Measurements from ENCODE around the gene FOXR1. TPM values are rescaled to one million over a fixed set of nuclear protein-coding genes. Genes with fewer than 3 reads are reported as not detected.
"Not testable (repeated sequence)": the region's sequence is repeated elsewhere in the genome, so short reads cannot be mapped to it uniquely, and the experiment has no call there.

FOXR1 gene
- total RNA-seq, 4 donors from 2014 or later, result not detected

GRCh38 chr11:118979434-118979833, 7.9 kb downstream of the FOXR1 start:
- TF ChIP-seq POLR2A (IDR thresholded peaks at IDR 0.05) (no peak), CTCF (IDR thresholded peaks at IDR 0.05) (no peak), EP300 (IDR thresholded peaks at IDR 0.05) (no peak), POLR2AphosphoS5 (IDR thresholded peaks at IDR 0.05) (no peak)
- Histone ChIP-seq H3K27ac (no peak overlapping the region), H3K4me1 (peaks cover 9% of the 10 kb centered on the region), H3K27me3 (no peaks in the 10 kb centered on the region), H3K9me3 (no peaks in the 10 kb centered on the region), H3K36me3 (no peaks in the 10 kb centered on the region), H3K4me3 (no peak overlapping the region)
- no peak for DNase-seq (ENCODE audit: low spot score in 2 of 2)
- 58% methylated on average over 9 of the region's 9 CpGs for WGBS

- DNase-seq (ENCODE audit: low spot score in 2 of 2), result no peak
- Histone ChIP-seq H3K4me3 (no peak overlapping the region), H3K9me3 (no peaks in the 10 kb centered on the region), H3K4me1 (peaks cover 9% of the 10 kb centered on the region), H3K27ac (no peak overlapping the region), H3K27me3 (no peaks in the 10 kb centered on the region), H3K36me3 (no peaks in the 10 kb centered on the region)
- 27% methylated on average over 17 of the region's 21 CpGs for WGBS
- TF ChIP-seq CTCF (IDR thresholded peaks at IDR 0.05) (no peak), EP300 (IDR thresholded peaks at IDR 0.05) (no peak)
Observed at GRCh38 chr11:118980191-118980881, 8.8 kb downstream of the FOXR1 start.

- WGBS, result 59% methylated on average over 8 of the region's 8 CpGs
- not testable (repeated sequence) for H3K27ac ChIP-seq; H3K4me3 ChIP-seq; H3K4me1 ChIP-seq; H3K27me3 ChIP-seq; DNase-seq (ENCODE audit: low spot score in 2 of 2); H3K36me3 ChIP-seq; H3K9me3 ChIP-seq
Observed at GRCh38 chr11:118984337-118984736, 12.8 kb downstream of the FOXR1 start.

GRCh38 chr11:118984825-118985224, 13.3 kb downstream of the FOXR1 start:
- H3K4me1 ChIP-seq, result peaks cover 8% of the 10 kb centered on the region
- no peak overlapping the region for H3K4me3 ChIP-seq
- 92% methylated on average over 2 of the region's 2 CpGs for WGBS
- no peak overlapping the region for H3K27ac ChIP-seq
- no peaks in the 10 kb centered on the region for H3K27me3 ChIP-seq
- no peaks in the 10 kb centered on the region for H3K36me3 ChIP-seq
- TF ChIP-seq POLR2AphosphoS5 (IDR thresholded peaks at IDR 0.05), result no peak
- TF ChIP-seq EP300 (IDR thresholded peaks at IDR 0.05), result no peak
- TF ChIP-seq POLR2A (IDR thresholded peaks at IDR 0.05), result no peak
- TF ChIP-seq CTCF (IDR thresholded peaks at IDR 0.05), result no peak
- no peak for DNase-seq (ENCODE audit: low spot score in 2 of 2)
- H3K9me3 ChIP-seq, result no peaks in the 10 kb centered on the region

- no peak overlapping the region for H3K27ac ChIP-seq
- 64% methylated on average over 5 of the region's 5 CpGs for WGBS
- no peak for DNase-seq (ENCODE audit: low spot score in 2 of 2)
- no peak overlapping the region for H3K4me3 ChIP-seq
- no peaks in the 10 kb centered on the region for H3K9me3 ChIP-seq
- H3K4me1 ChIP-seq, result no peaks in the 10 kb centered on the region
- TF ChIP-seq EP300 (IDR thresholded peaks at IDR 0.05), result no peak
- no peak for TF ChIP-seq POLR2AphosphoS5 (IDR thresholded peaks at IDR 0.05)
- no peak for TF ChIP-seq POLR2A (IDR thresholded peaks at IDR 0.05)
- TF ChIP-seq CTCF (IDR thresholded peaks at IDR 0.05), result no peak
- no peaks in the 10 kb centered on the region for H3K36me3 ChIP-seq
- no peaks in the 10 kb centered on the region for H3K27me3 ChIP-seq
Observed at GRCh38 chr11:118988280-118988679, 16.7 kb downstream of the FOXR1 start.

GRCh38 chr11:118991486-118992038, 20.0 kb downstream of the FOXR1 start:
- H3K4me1 ChIP-seq; H3K27me3 ChIP-seq; H3K36me3 ChIP-seq; H3K9me3 ChIP-seq; H3K27ac ChIP-seq; DNase-seq (ENCODE audit: low spot score in 2 of 2); H3K4me3 ChIP-seq: not testable (repeated sequence)
- WGBS, result 94% methylated on average over 6 of the region's 44 CpGs

All from suprapubic skin (tissue), 4 donors.